KOPT-K1 (cell line): ENCODE measurements around the gene GDI1.
A peak's percentile ranks its signal among the peaks of the same experiment; 100 is the strongest.

Experiments
- H3K27ac ChIP-seq: fragments of 200-600 bp; sonication (generic); 2 replicates; pipeline ENCODE4 v1.5.1; 2016; ENCODE audit warnings: antibody characterized with exemption, mild to moderate bottlenecking, low read depth, low read length; ENCODE audit not compliant: poor library complexity, severe bottlenecking
- H3K36me3 ChIP-seq: fragments of 200-600 bp; sonication (generic); 2 replicates; pipeline ENCODE4 v1.5.1; 2017; ENCODE audit warnings: antibody characterized with exemption, mild to moderate bottlenecking, low read length, moderate library complexity; ENCODE audit not compliant: insufficient read depth
- H3K9me3 ChIP-seq: fragments of 200-600 bp; sonication (generic); 2 replicates; pipeline ENCODE4 v1.5.1; 2017; ENCODE audit warnings: antibody characterized with exemption, low read length, mild to moderate bottlenecking; ENCODE audit not compliant: insufficient read depth, poor library complexity, severe bottlenecking

Gene GDI1

GRCh38 chrX:154440623-154441357 lies 3.8 kb downstream of the GDI1 start:
- peaks cover 47% of the 10 kb centered on the region; the same call in 1 of the 2 replicates for H3K36me3 ChIP-seq

DNA sequence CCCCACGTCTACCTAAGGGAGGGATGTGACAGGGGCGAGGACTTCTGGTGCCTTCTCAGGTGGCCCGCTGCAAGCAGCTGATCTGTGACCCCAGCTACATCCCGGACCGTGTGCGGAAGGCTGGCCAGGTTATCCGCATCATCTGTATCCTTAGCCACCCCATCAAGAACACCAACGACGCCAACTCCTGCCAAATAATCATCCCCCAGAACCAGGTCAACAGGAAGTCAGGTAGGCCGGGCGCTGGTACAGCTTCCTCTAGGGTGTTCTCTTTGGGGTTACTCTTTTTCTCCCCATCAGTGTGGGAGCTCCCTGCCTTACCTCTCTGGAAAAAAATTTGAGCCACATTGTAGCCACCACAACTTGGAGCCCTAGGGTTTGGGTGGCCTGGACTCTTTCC lies 4.6 kb downstream of the GDI1 start:
- H3K27ac ChIP-seq, result no peak overlapping the region
- H3K9me3 ChIP-seq, result no peaks in the 10 kb centered on the region
- peaks cover 41% of the 10 kb centered on the region; the same call in 1 of the 2 replicates for H3K36me3 ChIP-seq

More at GRCh38 chrX:154440623-154441357, 3.8 kb downstream of the GDI1 start:
- no peaks in the 10 kb centered on the region for H3K9me3 ChIP-seq
- no peak overlapping the region for H3K27ac ChIP-seq

GRCh38 chrX:154441984-154442707 lies 5.2 kb downstream of the GDI1 start:
- Histone ChIP-seq H3K9me3 (no peaks in the 10 kb centered on the region), H3K36me3 (peaks cover 41% of the 10 kb centered on the region; the same call in 1 of the 2 replicates), H3K27ac (no peak overlapping the region)

DNA sequence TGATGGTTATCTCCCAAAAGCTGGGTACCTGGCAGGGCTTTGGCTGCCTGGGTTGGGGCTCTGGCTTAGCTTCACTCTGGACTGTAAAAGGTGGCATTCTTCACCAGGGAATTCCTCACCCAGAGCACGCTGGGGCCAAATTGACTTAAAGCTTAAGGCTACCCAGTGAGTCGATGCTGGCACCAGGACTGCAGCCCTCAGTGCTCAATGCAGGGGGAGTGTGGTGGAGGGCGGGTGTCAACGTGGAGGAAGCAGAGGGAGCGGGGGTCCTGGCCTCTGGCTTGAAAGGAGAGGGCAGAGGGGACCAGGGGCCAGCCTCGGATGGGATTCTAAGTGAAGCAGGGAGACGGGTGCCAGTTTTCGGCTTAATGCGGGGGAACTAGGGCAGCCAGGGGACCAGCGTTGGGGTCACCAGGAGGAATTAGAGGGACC lies 6.5 kb downstream of the GDI1 start:
- no peaks in the 10 kb centered on the region for H3K9me3 ChIP-seq

GRCh38 chrX:154443992-154444754 lies 7.2 kb downstream of the GDI1 start, which contains the start of gene FAM50A:
Gene FAM50A (plus strand): TSS chrX:154444141. CDS start chrX:154444236, 95 bp downstream.
- no peaks in the 10 kb centered on the region for H3K9me3 ChIP-seq
- peaks cover 45% of the 10 kb centered on the region; the same call in 1 of the 2 replicates for H3K36me3 ChIP-seq
- H3K27ac ChIP-seq, result peak within 1 kb of the TSS; percentile 60

More for the DNA sequence above, 6.5 kb downstream of the GDI1 start:
- Histone ChIP-seq H3K36me3 (peaks cover 45% of the 10 kb centered on the region; the same call in 1 of the 2 replicates), H3K27ac (peak overlapping the region; percentile 25)

DNA sequence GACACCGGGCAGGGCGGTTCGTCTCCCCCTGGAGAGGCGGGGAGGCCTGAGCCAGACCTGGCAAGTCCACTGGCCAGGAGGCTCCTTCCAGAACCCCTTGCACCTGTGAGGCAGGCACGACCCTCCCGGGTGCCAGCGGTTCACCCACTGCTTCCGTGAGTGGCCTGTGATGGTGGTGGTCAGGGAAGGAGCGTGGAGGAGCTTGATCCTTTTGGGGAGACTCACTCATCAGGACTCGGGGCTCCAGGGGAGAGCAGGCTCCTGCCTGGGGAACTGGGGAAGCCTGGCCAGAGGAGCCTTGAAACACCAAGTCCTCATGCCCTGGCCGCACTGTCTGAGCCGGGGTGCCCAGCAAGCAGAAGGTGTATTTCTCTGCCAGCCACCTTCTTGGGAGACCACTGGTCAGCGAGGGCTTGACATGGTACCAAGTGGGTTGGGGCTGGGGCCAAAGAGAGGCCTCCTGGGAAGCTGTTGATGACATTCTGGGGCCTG lies 7.8 kb downstream of the GDI1 start:
- Histone ChIP-seq H3K27ac (peak overlapping the region; percentile 60), H3K36me3 (peaks cover 45% of the 10 kb centered on the region; the same call in 1 of the 2 replicates), H3K9me3 (no peaks in the 10 kb centered on the region)

- Histone ChIP-seq H3K9me3 (no peaks in the 10 kb centered on the region), H3K27ac (no peak overlapping the region), H3K36me3 (peaks cover 46% of the 10 kb centered on the region; the same call in 1 of the 2 replicates)
These were observed 8.8 kb downstream of the GDI1 start for GRCh38 chrX:154445776-154446175.

DNA sequence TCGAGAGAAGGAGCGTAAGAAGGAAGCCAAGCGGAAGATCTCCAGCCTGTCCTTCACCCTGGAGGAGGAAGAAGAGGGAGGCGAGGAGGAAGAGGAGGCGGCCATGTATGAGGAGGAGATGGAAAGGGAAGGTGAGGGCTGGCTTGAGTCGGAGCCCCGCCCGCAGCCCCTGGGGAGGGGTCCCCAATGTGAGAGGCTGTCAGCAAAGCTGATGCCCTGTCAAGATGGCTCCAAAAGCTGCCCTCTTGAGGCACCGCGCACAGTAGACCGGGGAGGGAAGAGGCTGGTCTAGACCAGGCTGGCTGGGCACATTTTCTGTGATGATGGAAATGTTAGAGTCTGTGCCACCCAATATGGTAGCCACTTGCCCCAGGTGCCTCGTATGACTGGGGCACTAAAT lies 9.5 kb downstream of the GDI1 start:
- Histone ChIP-seq H3K36me3 (peaks cover 43% of the 10 kb centered on the region; the same call in 1 of the 2 replicates), H3K27ac (no peak overlapping the region), H3K9me3 (no peaks in the 10 kb centered on the region)

GRCh38 chrX:154448484-154448883 lies 11.5 kb downstream of the GDI1 start:
- H3K9me3 ChIP-seq, result no peaks in the 10 kb centered on the region
- H3K36me3 ChIP-seq, result peaks cover 29% of the 10 kb centered on the region; the same call in 1 of the 2 replicates

GRCh38 chrX:154449618-154450017 lies 12.7 kb downstream of the GDI1 start:
- Histone ChIP-seq H3K9me3 (no peaks in the 10 kb centered on the region), H3K36me3 (peaks cover 29% of the 10 kb centered on the region; the same call in 1 of the 2 replicates), H3K27ac (no peak overlapping the region)

More at GRCh38 chrX:154448484-154448883, 11.5 kb downstream of the GDI1 start:
- no peak overlapping the region for H3K27ac ChIP-seq

DNA sequence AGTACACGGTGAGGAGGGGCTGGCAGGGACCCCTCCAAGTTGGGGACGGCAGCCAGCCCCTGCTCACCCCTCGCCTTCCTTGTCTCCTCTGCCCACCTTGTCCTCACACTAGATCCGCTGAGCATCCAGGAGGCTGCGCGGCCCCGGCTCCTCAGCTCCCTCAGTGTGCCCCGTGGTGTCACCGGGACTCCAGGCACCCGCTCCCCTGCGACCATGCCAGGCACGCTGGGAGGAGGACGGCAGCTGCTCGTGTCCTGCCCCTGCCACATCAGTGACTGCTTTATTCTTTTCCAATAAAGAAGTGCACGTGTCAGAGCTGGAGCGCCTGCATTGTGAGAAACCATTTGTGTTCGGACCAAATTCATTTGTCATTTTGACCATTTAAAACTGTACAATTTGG lies 13.4 kb downstream of the GDI1 start:
- Histone ChIP-seq H3K27ac (no peak overlapping the region), H3K36me3 (peaks cover 29% of the 10 kb centered on the region; the same call in 1 of the 2 replicates), H3K9me3 (no peaks in the 10 kb centered on the region)

- Histone ChIP-seq H3K27ac (no peak overlapping the region), H3K9me3 (no peaks in the 10 kb centered on the region), H3K36me3 (peaks cover 29% of the 10 kb centered on the region; the same call in 1 of the 2 replicates)
These were observed 15.9 kb downstream of the GDI1 start for GRCh38 chrX:154452823-154453222.

DNA sequence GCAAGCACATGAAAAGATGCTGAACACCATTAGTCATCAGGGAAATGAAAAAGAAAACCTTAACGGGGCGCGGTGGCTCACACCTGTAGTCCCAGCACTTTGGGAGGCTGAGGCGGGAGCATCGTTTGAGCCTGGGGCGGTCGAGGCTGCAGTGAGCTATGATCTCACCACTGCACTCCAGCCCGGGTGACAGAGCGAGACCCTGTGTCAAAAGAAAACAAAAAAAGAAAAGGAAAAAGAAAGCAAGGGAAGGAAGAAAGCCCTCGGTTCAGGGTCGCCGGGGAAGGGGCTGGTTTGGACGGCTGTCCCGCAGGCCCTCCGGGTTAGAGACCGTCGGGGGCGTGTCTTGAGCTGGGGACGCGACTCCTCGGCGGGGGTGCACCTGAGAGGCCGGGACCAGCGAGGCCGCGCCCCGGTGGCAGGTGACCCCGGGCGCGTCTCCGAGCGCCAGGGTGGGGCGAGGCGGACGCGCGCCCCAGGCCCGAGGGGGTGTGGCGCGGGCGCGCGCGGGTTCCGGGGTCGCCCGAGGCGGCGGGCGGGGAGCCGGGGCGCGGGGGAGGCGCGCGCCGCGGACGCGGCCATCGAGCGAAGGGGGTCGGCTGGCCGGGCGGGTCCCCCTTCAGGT lies 20.6 kb downstream of the GDI1 start:
- Histone ChIP-seq H3K36me3 (peaks cover 9% of the 10 kb centered on the region; the same call in 1 of the 2 replicates), H3K27ac (peak overlapping the region; percentile 60), H3K9me3 (no peaks in the 10 kb centered on the region)
